Panc1 (cell line): ENCODE measurements around the gene MRPL46. TPM values are rescaled to one million over a fixed set of nuclear protein-coding genes. Genes with fewer than 3 reads are reported as not detected.

Experiments
- ATAC-seq: fragments of 200-7000 bp; cut with Tn5 transposase; 2 replicates; pipeline ENCODE4 v1.9.1; 2020; ENCODE audit warnings: mild to moderate bottlenecking, moderate library complexity
- BruUV-seq: library from RNA; stranded (reverse); fragments of 400-500 nt; replicated peaks from 2 replicates; lab custom pipeline; 2021; lab: Mats Ljungman, UMichigan
- CTCF ChIA-PET: fragments of 300-600 bp; sonication (Branson Sonifier 250); formaldehyde crosslinking; loops from one replicate; lab custom pipeline; 2022; ENCODE audit warnings: antibody characterized with exemption; lab: Charles Lee
- POLR2A ChIA-PET: fragments of 300-600 bp; sonication (Branson Sonifier 250); formaldehyde crosslinking; loops from one replicate; lab custom pipeline; 2022; ENCODE audit warnings: antibody characterized with exemption; lab: Charles Lee
- DNase-seq: peaks from one replicate; pipeline ENCODE4 v3.0.0-alpha.2; 2010; ENCODE audit warnings: low read depth, low spot score
- H3K27ac ChIP-seq: 2 replicates; pipeline ENCODE4 v1.5.1; 2011; ENCODE audit warnings: mild to moderate bottlenecking, low read length, inconsistent platforms
- H3K27me3 ChIP-seq: fragments of 200-500 bp; sonication (Bioruptor generic); 2 replicates; pipeline ENCODE4 v1.6.0; 2014; ENCODE audit warnings: low read length, inconsistent platforms; ENCODE audit not compliant: control insufficient read depth, insufficient read depth
- H3K36me3 ChIP-seq: fragments of 200-500 bp; sonication (Bioruptor generic); 2 replicates; pipeline ENCODE4 v1.5.1; 2014; ENCODE audit warnings: inconsistent platforms, mild to moderate bottlenecking, low read length, moderate library complexity; ENCODE audit not compliant: control insufficient read depth, insufficient read depth
- H3K4me1 ChIP-seq: 2 replicates; pipeline ENCODE4 v1.5.1; 2011; ENCODE audit warnings: inconsistent platforms, mild to moderate bottlenecking, low read length, moderate library complexity; ENCODE audit not compliant: control insufficient read depth, insufficient read depth
- H3K4me3 ChIP-seq, 2 experiments: 2 replicates each; pipeline ENCODE4 v1.5.1; 2011 to 2012; ENCODE audit warnings: low read depth in 2 of 2, low read length in 2 of 2, mild to moderate bottlenecking in 2 of 2, inconsistent platforms in 1 of 2, moderate library complexity in 1 of 2
- H3K9me3 ChIP-seq: fragments of 200-500 bp; sonication (Bioruptor generic); 2 replicates; pipeline ENCODE4 v1.5.1; 2014; ENCODE audit warnings: low read depth, mild to moderate bottlenecking, inconsistent platforms, low read length, moderate library complexity; ENCODE audit not compliant: control insufficient read depth, insufficient read depth
- CTCF ChIP-seq: fragments of 450-650 bp; IDR thresholded peaks from 2 replicates; pipeline ENCODE4 v1.5.1; 2017; ENCODE audit warnings: mild to moderate bottlenecking
- POLR2AphosphoS5 ChIP-seq: IDR thresholded peaks from 2 replicates; pipeline ENCODE4 v1.6.1; 2012; ENCODE audit warnings: mild to moderate bottlenecking, low read depth, low read length, moderate library complexity
- REST ChIP-seq, 2 experiments: IDR thresholded peaks; 2 replicates each; pipeline ENCODE4 v1.6.1; 2011 to 2012; ENCODE audit warnings: low read depth in 2 of 2, control low read depth in 1 of 2, low read length in 1 of 2, mild to moderate bottlenecking in 1 of 2, moderate library complexity in 1 of 2; ENCODE audit not compliant: insufficient read depth in 1 of 2
- SIN3A ChIP-seq: IDR thresholded peaks from 2 replicates; pipeline ENCODE4 v1.6.1; 2012; ENCODE audit warnings: low read depth, mild to moderate bottlenecking, low read length, moderate library complexity, borderline replicate concordance; ENCODE audit not compliant: insufficient read depth
- TCF7L2 ChIP-seq: IDR thresholded peaks from 2 replicates; pipeline ENCODE4 v1.6.1; 2011; ENCODE audit warnings: mild to moderate bottlenecking, low read depth, low read length, inconsistent platforms
- in situ Hi-C: cut with HindIII; loops from 2 replicates; pipeline ENCODE4 v1.10.0; 2016; ENCODE audit warnings: low sequenced_read_pairs, low pct_unique_long_range_greater_than_20kb
- intact Hi-C: fragments of 100-400 bp; cut with micrococcal nuclease; formaldehyde crosslinking; loops from one replicate; pipeline ENCODE4 v1.10.0; 2022; ENCODE audit not compliant: unreplicated experiment
- total RNA-seq: library from RNA; stranded (reverse); gene quantifications from one replicate; pipeline ENCODE4 v1.2.1, GENCODE V29; 2021; ENCODE audit not compliant: unreplicated experiment

The MRPL46 gene
- total RNA-seq, 1 experiment from 2014 or later, result 31.3 TPM

- no TSS peak for BruUV-seq
- H3K4me3 ChIP-seq, result no peak overlapping the region
- H3K9me3 ChIP-seq, result no peaks in the 10 kb centered on the region
- H3K4me1 ChIP-seq, result no peaks in the 10 kb centered on the region
- ChIA-PET POLR2A (interaction anchor here (0.6 kb wide), 1 partner anchor 58 kb away, joined by 3 read pairs; no protein-coding TSS in a partner anchor), CTCF (interaction anchor here (0.7 kb wide), 1 partner anchor 53 kb away, joined by 5 read pairs; no protein-coding TSS in a partner anchor)
- ATAC-seq (no peak), DNase-seq (no peak)
- TF ChIP-seq TCF7L2 (no peak), REST (IDR thresholded peaks at IDR 0.05; ENCODE audit: insufficient read depth in 1 of 2, low read depth in 2 of 2, low read length in 1 of 2) (no peak), POLR2AphosphoS5 (no peak), CTCF (no peak), SIN3A (no peak)
- intact Hi-C loops (loop anchor here (10.0 kb wide), 1 partner anchor 353 kb away; no protein-coding TSS in a partner anchor), in situ Hi-C loops (no loop called here)
- peaks cover 3% of the 10 kb centered on the region; the same call in 1 of the 2 replicates for H3K36me3 ChIP-seq
- H3K27ac ChIP-seq, result no peak overlapping the region
- H3K27me3 ChIP-seq, result no peaks in the 10 kb centered on the region
Observed at GRCh38 chr15:88482263-88482662, 15.1 kb upstream of the MRPL46 start.

GRCh38 chr15:88480981-88481380, 13.8 kb upstream of the MRPL46 start:
- Histone ChIP-seq H3K27me3 (no peaks in the 10 kb centered on the region), H3K4me1 (no peaks in the 10 kb centered on the region), H3K27ac (no peak overlapping the region), H3K4me3 (no peak overlapping the region), H3K9me3 (no peaks in the 10 kb centered on the region), H3K36me3 (peaks cover 3% of the 10 kb centered on the region; the same call in 1 of the 2 replicates)
- in situ Hi-C loops (no loop called here), intact Hi-C loops (loop anchor here (10.0 kb wide), 1 partner anchor 354 kb away; no protein-coding TSS in a partner anchor)
- CTCF ChIA-PET, result no interaction called here
- TF ChIP-seq CTCF, result no peak
- TF ChIP-seq REST (IDR thresholded peaks at IDR 0.05; ENCODE audit: insufficient read depth in 1 of 2, low read depth in 2 of 2, low read length in 1 of 2), result no peak
- no peak for TF ChIP-seq POLR2AphosphoS5
- TF ChIP-seq SIN3A, result no peak
- TF ChIP-seq TCF7L2, result no peak
- no TSS peak for BruUV-seq
- DNase-seq (no peak), ATAC-seq (no peak)
- POLR2A ChIA-PET, result no interaction called here
